CD14-positive monocyte (primary cell): ENCODE data around the gene STK33. TPM values are rescaled to one million over a fixed set of nuclear protein-coding genes. Genes with fewer than 3 reads are reported as not detected.

Experiments
- DNase-seq, 3 donors: peaks; one replicate each; pipeline ENCODE4 v3.0.0-alpha.2; 2011 to 2022
- H2AFZ ChIP-seq: 2 replicates; pipeline ENCODE4 v1.6.0; 2012; ENCODE audit warnings: mild to moderate bottlenecking, low read depth, low read length, inconsistent platforms; ENCODE audit not compliant: insufficient read depth, poor library complexity, severe bottlenecking
- H3K27ac ChIP-seq, 2 donors: 1 replicate in 1 of 2; 2 replicates in 1 of 2; pipeline ENCODE4 v1.5.1; 2012 to 2013; ENCODE audit warnings: low read length in 2 of 2, control low read depth in 1 of 2, inconsistent platforms in 1 of 2, low read depth in 1 of 2, mild to moderate bottlenecking in 1 of 2
- H3K27me3 ChIP-seq, 2 donors: one replicate each; pipeline versions ENCODE4 v1.6.0 to v1.6.1; 2011 to 2013; ENCODE audit warnings: low read length in 2 of 2; ENCODE audit not compliant: control insufficient read depth in 2 of 2, insufficient read depth in 2 of 2
- H3K36me3 ChIP-seq, 2 donors: replicated peaks in 1 of 2; 1 replicate in 1 of 2; 2 replicates in 1 of 2; pipeline versions ENCODE4 v1.5.1 to v1.6.1; 2012 to 2013; ENCODE audit warnings: low read length in 2 of 2, control low read depth in 1 of 2, inconsistent platforms in 1 of 2, mild to moderate bottlenecking in 1 of 2; ENCODE audit not compliant: insufficient read depth in 2 of 2, control insufficient read depth in 1 of 2
- H3K4me1 ChIP-seq, 2 donors: 1 replicate in 1 of 2; 2 replicates in 1 of 2; pipeline versions ENCODE4 v1.5.1 to v1.6.1; 2012 to 2013; ENCODE audit warnings: low read length in 2 of 2, control low read depth in 1 of 2, inconsistent platforms in 1 of 2, mild to moderate bottlenecking in 1 of 2, moderate library complexity in 1 of 2; ENCODE audit not compliant: insufficient read depth in 2 of 2, control insufficient read depth in 1 of 2
- H3K4me2 ChIP-seq: replicated peaks from 2 replicates; pipeline ENCODE3; 2012; ENCODE audit warnings: low read length, moderate library complexity, mild to moderate bottlenecking; ENCODE audit not compliant: poor library complexity, severe bottlenecking; ENCODE audit errors: extremely low read depth
- H3K4me3 ChIP-seq, 3 experiments: fragments of 200-600 bp in 1 of 3; sonication (generic) in 1 of 3; replicated peaks in 1 of 3; 1 replicate in 2 of 3; 2 replicates in 1 of 3; pipeline ENCODE4 v1.5.1; 2011 to 2013; ENCODE audit warnings: low read length in 3 of 3, mild to moderate bottlenecking in 3 of 3, control low read depth in 2 of 3, low read depth in 2 of 3, inconsistent platforms in 1 of 3, moderate library complexity in 1 of 3
- H3K79me2 ChIP-seq: 2 replicates; pipeline ENCODE4 v1.6.0; 2012; ENCODE audit warnings: mild to moderate bottlenecking, control low read depth, inconsistent platforms, low read length, moderate library complexity; ENCODE audit not compliant: insufficient read depth
- H3K9ac ChIP-seq: 2 replicates; pipeline ENCODE4 v1.6.0; 2017; ENCODE audit warnings: low read length, mild to moderate bottlenecking; ENCODE audit not compliant: insufficient read depth, poor library complexity, severe bottlenecking
- H3K9me3 ChIP-seq, 2 donors: replicated peaks in 1 of 2; 1 replicate in 1 of 2; 2 replicates in 1 of 2; pipeline versions ENCODE4 v1.5.1 to v1.6.1; 2012 to 2013; ENCODE audit warnings: low read length in 2 of 2, control low read depth in 1 of 2; ENCODE audit not compliant: control insufficient read depth in 1 of 2, insufficient read depth in 1 of 2
- H4K20me1 ChIP-seq: 2 replicates; pipeline ENCODE4 v1.6.0; 2012; ENCODE audit warnings: mild to moderate bottlenecking, low read length, control low read depth, moderate library complexity; ENCODE audit not compliant: insufficient read depth
- H3K27ac Mint-ChIP-seq, 7 donors: one replicate each; pipeline ENCODE4 v1.8.0; 2020; ENCODE audit warnings: mild to moderate bottlenecking in 7 of 7, mixed read lengths in 7 of 7, moderate library complexity in 6 of 7, inconsistent platforms in 2 of 7
- H3K27me3 Mint-ChIP-seq, 3 donors: one replicate each; pipeline ENCODE4 v1.8.0; 2021 to 2022; ENCODE audit warnings: low read depth in 3 of 3, mild to moderate bottlenecking in 3 of 3, mixed read lengths in 3 of 3, moderate library complexity in 3 of 3, inconsistent platforms in 1 of 3
- H3K36me3 Mint-ChIP-seq, 2 donors: one replicate each; pipeline ENCODE4 v1.8.0; 2020; ENCODE audit warnings: mixed read lengths in 2 of 2, inconsistent platforms in 1 of 2, mild to moderate bottlenecking in 1 of 2
- H3K4me1 Mint-ChIP-seq: one replicate; pipeline ENCODE4 v1.8.0; 2020; ENCODE audit warnings: mild to moderate bottlenecking, mixed read lengths
- H3K4me3 Mint-ChIP-seq, 2 donors: one replicate each; pipeline ENCODE4 v1.8.0; 2020; ENCODE audit warnings: mild to moderate bottlenecking in 2 of 2, mixed read lengths in 2 of 2, moderate library complexity in 1 of 2
- H3K9me3 Mint-ChIP-seq, 7 donors: one replicate each; pipeline ENCODE4 v1.8.0; 2020 to 2022; ENCODE audit warnings: mixed read lengths in 7 of 7, mild to moderate bottlenecking in 6 of 7, moderate library complexity in 6 of 7, inconsistent platforms in 2 of 7
- CTCF ChIP-seq: fragments of 200-600 bp; IDR thresholded peaks from one replicate; pipeline ENCODE4 v1.8.0; 2022; ENCODE audit warnings: antibody characterized with exemption, mild to moderate bottlenecking
- WGBS: methylation state at CpG from one replicate; pipeline ENCODE4 v1.1.5; 2013; ENCODE audit warnings: missing lambda C conversion rate; ENCODE audit not compliant: insufficient coverage; 5-methylcytosine and 5-hydroxymethylcytosine counted together
- intact Hi-C, 2 donors: fragments of 100-400 bp; cut with micrococcal nuclease; formaldehyde crosslinking; loops; one replicate each; pipeline versions ENCODE4 v1.15.0 to v1.15.1; 2023
- polyA plus RNA-seq, 3 donors: library from polyadenylated mRNA; depleted of rRNA in 1 of 3; unstranded in 2 of 3; stranded (reverse) in 1 of 3; fragments of 300-500 nt in 2 of 3; fragments of >200 nt in 1 of 3; fragmentation: Illumina TruSeq in 2 of 3; gene quantifications; 1 replicate in 2 of 3; 2 replicates in 1 of 3; pipeline ENCODE4 v1.2.3, GENCODE V29; 2012 to 2021

The STK33 gene
- polyA plus RNA-seq, 3 donors, result not detected

- H3K4me3 Mint-ChIP-seq, result no peak overlapping the region
- H2AFZ ChIP-seq, result no peak overlapping the region
- intact Hi-C loops, result no loop called here
- H3K4me1 Mint-ChIP-seq, result peaks cover 15% of the 10 kb centered on the region
- H3K27me3 ChIP-seq, result peaks cover 0 to 4% of the 10 kb centered on the region in 2 donors
- no peaks in the 10 kb centered on the region for H3K9me3 Mint-ChIP-seq
- H3K9me3 ChIP-seq, result no peaks in the 10 kb centered on the region
- no peaks in the 10 kb centered on the region for H3K36me3 Mint-ChIP-seq
- H3K4me3 ChIP-seq, result no peak overlapping the region
- no peak for TF ChIP-seq CTCF
- H3K27ac ChIP-seq, result no peak overlapping the region
- peaks cover 9 to 13% of the 10 kb centered on the region in 2 donors for H3K4me1 ChIP-seq
- no peak overlapping the region for H3K9ac ChIP-seq
- H3K36me3 ChIP-seq, result no peaks in the 10 kb centered on the region
- H3K79me2 ChIP-seq, result no peaks in the 10 kb centered on the region
- WGBS, result 94% methylated on average over 25 of the region's 30 CpGs
- peak overlapping the region in 1 of 7 donors; percentile 35 for H3K27ac Mint-ChIP-seq
- H3K4me2 ChIP-seq, result no peak overlapping the region
- peaks cover 6 to 14% (median 12%) of the 10 kb centered on the region in 3 donors for H3K27me3 Mint-ChIP-seq
- DNase-seq, result no peak
- H4K20me1 ChIP-seq, result no peaks in the 10 kb centered on the region
Observed at GRCh38 chr11:8356721-8357504, 237.1 kb downstream of the STK33 start.

- H3K79me2 ChIP-seq, result no peaks in the 10 kb centered on the region
- no peak overlapping the region for H3K4me3 ChIP-seq
- H3K36me3 ChIP-seq, result no peaks in the 10 kb centered on the region
- peaks cover 0 to 4% of the 10 kb centered on the region in 2 donors for H3K27me3 ChIP-seq
- H3K27ac ChIP-seq, result no peak overlapping the region
- H4K20me1 ChIP-seq, result no peaks in the 10 kb centered on the region
- WGBS, result 85% methylated on average over 3 of the region's 8 CpGs
- no peak overlapping the region for H3K4me2 ChIP-seq
- no peak overlapping the region for H2AFZ ChIP-seq
- Mint-ChIP-seq H3K4me3 (no peak overlapping the region), H3K27me3 (peaks cover 6 to 14% (median 14%) of the 10 kb centered on the region in 3 donors), H3K9me3 (no peaks in the 10 kb centered on the region), H3K27ac (no peak overlapping the region), H3K4me1 (peaks cover 15% of the 10 kb centered on the region), H3K36me3 (no peaks in the 10 kb centered on the region)
- TF ChIP-seq CTCF, result no peak
- H3K4me1 ChIP-seq, result peaks cover 9 to 13% of the 10 kb centered on the region in 2 donors
- no peaks in the 10 kb centered on the region for H3K9me3 ChIP-seq
- no peak overlapping the region for H3K9ac ChIP-seq
- no peak for DNase-seq
- intact Hi-C loops, result no loop called here
Observed at GRCh38 chr11:8356216-8356615, 237.8 kb downstream of the STK33 start.
